DOHH2 (cell line): Measurements from ENCODE around the gene BICC1.

Experiments used
- CTCF ChIP-seq: fragments of 200-600 bp; sonication (generic); IDR thresholded peaks from one replicate; pipeline ENCODE4 v1.5.1; 2014; ENCODE audit warnings: antibody characterized with exemption, mild to moderate bottlenecking, low read depth, low read length; ENCODE audit not compliant: poor library complexity, severe bottlenecking
- EZH2phosphoT487 ChIP-seq: fragments of 200-600 bp; sonication (generic); IDR thresholded peaks from 2 replicates; pipeline ENCODE4 v1.6.1; 2017; ENCODE audit warnings: borderline replicate concordance, mild to moderate bottlenecking, antibody characterized with exemption, low read length, moderate library complexity, mixed read lengths

- no peak for TF ChIP-seq CTCF
- TF ChIP-seq EZH2phosphoT487 = no peak
Observed at GRCh38 chr10:58842860-58843376, 330.2 kb downstream of the BICC1 start.
